CD4-positive, alpha-beta T cell treated with Interleukin-17A for 4 hours (primary cell): Measurements from ENCODE around the gene PLIN1.

Source experiments
- DNase-seq: peaks from one replicate; pipeline ENCODE4 v3.0.0-alpha.2; 2020; ENCODE audit warnings: mixed read lengths

Gene PLIN1

DNA sequence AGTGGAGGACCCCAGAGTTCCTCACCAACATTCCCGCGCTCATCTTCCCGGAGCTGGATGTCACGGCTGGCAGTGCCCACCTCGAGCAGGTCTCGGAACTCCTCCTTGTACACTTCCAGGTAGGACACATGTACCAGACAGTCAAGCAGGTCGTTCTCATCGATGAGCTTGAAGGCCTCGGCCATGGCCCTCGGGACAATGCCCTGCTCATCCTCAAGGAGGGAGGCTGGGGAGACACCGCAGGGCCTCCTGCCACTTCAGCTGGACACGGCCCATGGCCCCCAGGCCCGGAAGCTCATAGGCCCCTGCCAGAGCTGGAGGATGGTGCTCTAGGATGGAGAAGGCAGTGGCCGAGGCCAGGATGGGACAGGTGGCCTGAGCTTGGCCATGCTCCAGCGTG is 29.5 kb downstream of the PLIN1 start:
- no peak for DNase-seq

DNA sequence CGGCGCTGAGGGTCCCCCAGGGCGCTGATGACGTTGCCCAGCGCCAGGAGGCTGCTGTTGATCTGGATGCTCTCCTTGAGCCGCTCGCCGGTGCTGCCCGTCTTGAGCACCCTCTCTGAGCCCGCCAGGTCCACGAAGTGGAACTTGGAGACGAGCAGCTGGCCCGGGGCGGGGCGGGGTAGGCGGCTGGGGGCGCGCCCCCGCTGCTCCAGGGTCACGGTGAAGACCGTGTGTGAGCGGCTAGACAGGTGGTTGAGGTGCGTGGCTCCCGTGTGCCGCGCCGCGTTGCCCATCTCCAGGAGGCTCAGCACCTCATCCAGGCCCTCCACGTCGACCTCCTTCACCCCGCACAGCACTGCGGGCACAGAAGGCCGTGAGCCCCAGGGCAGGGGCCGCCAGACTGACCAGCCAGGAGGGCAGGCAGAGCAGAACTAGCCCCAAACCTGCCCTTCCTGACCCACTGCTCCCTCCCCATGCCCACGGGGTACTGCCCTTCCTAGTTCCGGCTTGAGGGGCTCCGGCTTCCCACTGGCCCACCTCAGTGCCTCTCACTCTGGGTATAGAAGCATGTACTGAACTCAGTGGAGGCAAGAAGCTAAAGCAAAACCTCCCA is 30.0 kb downstream of the PLIN1 start:
- no peak for DNase-seq

DNA sequence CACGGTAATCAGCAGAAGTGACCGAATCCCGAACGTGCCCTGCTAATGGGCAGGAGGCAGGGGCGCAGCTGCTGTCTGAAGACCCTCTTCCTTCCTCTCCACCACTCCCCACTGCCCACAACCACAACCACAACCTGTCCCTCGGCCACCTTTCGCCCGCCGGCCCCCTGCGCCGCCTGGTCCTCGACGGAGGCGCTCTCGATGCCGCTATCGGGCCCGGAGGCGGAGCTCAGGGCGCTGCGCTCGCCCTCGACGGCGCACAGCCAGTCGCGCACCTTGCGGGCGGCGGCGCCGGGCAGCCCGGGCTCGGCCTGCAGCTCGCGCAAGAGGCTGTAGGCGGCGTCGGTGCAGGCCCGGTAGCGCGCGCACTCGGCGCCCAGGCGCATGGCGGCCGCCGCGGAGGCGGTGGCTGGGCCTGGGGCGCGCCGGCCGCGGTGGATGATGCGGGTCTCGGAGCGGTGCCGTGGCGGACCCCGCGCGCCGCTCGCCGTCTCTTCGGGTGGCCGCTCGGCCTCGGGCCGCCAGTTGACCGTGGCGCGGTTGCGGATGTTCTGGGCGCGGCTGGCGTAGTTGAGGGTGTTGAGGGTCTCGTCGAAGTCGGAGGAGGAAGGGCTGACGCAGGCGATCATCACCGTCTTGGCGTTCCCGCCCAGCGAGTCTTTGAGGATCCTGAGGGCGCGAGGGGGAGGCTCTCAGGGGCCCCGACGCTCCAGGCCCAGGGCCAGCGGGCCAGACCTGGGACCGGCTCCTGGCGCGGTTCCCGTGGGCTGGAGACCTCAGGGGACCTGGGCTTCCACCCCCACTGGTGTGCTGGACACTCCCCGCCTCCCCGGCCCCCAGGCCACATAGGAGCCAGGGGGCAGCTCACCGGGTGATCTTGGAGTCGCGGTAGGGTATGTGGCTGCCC is 30.8 kb downstream of the PLIN1 start:
- DNase-seq, result no peak

DNA sequence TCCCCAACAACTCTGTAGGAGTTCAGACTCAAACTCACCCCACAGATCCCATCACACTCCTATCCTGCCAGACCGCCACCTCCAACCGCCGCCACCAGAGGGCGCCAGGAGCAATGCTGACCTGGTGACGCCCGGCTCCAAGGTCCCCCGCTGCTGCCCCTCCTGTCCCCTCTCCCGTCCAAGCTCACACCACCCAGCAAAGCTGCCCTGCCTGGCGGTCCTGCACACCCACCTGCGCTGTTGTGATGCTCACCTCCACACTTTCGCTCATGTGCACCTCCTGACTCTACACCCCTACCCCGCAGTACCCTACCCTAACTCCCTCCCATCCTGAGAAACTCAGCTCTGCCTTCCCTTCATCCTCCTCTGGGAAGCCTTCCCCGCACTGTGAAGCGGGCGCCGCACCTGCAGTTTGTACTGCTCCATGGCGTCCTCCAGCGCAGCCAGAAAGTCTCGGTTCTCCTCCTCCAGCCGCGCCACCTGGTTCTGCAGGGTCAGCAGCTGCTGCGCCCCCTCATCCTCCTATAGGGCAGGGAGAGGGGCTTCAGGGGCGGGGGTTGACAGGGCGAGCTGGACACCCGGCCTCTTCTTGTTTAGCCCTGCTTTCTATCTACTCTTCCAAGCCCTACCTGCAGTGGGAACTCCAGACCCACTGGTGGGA is 31.8 kb downstream of the PLIN1 start:
- peak; percentile 63 for DNase-seq

DNA sequence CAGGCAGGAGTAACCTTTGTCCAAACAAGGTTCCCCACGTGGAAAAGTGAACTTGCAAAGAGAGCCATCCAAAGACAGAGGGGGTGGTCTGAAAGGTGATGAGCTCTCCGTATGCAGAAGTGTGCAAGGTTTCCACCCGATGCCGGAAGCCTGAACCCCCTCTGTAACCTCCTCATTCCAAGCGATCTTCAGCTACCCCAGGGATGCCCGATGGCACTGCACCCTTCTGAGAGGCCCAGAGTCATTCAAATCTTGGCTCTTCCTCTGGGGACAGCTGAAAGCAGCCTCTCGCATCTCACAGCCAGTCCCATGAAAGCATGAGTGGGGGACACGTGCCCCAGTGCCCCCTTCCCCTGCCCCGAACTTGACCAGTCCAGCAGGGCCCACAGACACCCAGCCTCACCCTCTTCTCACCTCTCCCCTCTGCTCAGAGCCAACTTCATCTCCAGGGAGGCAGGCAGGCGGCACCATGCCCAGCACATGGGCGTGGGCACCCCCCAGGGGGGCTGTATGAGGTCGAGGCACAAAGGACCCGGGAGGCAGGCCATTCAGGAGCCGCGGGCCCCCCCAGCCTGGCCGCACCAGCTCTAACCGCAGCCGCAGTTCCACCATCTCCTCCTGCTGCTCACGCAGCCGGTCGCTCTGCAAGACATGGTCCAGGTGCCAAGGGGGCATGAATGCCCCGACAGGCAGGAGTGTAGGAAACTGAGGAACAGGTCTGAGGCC is 32.6 kb downstream of the PLIN1 start:
- no peak for DNase-seq

DNA sequence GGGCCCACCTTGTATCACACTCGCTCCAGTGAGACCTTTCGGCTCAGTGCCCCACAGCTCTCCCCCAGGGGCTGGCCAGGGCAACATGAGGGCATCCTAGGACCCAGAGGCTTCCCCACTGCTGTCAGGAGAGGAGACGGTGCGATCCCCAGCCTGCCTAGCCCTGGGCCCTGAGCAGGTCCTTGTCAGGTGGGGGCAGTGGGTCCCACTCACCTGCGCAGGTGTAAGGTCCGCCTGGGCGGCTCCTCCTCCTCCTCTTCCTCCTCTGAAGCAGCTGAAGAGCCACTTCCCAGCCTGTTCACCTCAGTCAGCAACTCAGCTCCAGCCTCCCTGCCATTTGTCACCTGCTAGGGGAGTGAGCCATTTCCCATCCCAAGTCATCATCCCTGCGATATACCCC is 33.5 kb downstream of the PLIN1 start:
- DNase-seq, result no peak

DNA sequence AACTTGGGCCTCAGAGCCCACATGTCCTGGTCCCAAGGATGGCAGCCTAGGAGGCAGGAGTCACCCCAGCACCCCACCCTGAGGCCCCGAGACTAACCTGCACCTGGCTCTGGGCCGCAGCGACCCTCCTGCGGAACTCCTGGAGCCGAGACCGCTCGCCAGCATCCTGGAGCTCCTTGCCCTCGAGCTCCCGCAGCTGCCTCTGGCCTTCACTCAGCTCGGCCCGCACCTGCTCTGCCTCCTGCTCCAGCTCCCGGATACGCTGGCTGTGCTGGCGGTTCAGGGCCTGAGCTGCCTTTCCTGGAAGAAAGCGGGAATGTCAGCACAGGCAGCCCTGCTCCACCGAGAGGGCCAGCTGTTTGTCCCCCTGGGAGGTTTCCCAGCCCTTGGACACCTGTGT is 37.1 kb downstream of the PLIN1 start:
- no peak for DNase-seq

DNA sequence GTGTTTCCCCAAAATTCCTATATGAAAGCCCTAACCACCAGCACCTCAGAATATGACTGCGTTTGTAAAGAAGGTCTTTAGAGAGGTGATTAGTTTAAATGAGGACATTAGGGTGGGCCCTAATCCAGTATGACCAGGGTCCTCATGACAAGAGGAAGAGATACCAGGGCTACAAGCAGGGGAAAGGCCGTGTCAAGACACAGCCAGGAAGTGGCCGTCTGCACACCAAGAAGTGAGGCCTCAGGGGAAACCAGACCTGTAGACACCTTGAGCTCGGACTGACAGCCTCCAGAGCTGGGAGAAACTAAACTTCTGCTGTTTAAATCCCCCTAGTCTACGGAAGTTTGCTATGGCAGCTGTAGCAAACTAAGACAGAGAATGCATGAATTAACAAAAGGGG is 38.1 kb downstream of the PLIN1 start:
- no peak for DNase-seq

DNA sequence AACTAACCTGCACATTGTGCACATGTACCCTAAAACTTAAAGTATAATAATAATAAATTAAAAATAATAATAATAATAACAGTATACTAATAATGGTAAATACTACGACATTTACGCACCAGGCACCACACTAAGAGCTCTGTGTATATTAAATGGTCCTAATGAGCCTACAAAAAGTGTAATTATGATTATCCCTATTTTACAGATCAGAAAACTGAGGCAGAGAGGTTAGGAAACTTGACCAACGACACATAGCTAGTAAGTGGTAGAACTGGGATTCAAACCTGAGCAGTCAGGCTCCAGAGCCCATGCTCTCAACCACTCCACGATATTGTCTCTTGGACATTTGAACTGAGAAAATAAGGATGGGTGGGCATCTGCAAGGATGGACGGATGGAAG is 38.9 kb downstream of the PLIN1 start:
- no peak for DNase-seq

DNA sequence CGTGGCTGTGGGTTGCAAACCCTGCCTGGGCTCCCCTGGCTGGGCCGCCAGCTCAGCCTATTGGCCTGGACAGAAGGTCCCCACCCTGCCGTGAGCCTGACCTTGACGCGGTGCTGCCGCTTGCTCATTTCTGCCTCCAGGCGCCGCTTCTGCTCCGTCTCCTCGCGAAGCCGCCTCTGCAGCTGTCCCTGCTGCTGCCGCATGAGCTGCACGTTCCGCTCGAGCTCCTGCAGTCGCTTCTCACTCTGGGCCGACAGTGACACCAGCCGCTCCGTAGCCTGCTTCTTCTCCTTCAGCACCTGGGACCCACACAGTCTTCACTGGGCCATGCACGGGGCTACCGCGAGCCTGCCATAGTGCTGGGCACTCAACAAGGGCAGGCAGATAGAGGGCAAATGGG is 45.6 kb downstream of the PLIN1 start:
- no peak for DNase-seq

DNA sequence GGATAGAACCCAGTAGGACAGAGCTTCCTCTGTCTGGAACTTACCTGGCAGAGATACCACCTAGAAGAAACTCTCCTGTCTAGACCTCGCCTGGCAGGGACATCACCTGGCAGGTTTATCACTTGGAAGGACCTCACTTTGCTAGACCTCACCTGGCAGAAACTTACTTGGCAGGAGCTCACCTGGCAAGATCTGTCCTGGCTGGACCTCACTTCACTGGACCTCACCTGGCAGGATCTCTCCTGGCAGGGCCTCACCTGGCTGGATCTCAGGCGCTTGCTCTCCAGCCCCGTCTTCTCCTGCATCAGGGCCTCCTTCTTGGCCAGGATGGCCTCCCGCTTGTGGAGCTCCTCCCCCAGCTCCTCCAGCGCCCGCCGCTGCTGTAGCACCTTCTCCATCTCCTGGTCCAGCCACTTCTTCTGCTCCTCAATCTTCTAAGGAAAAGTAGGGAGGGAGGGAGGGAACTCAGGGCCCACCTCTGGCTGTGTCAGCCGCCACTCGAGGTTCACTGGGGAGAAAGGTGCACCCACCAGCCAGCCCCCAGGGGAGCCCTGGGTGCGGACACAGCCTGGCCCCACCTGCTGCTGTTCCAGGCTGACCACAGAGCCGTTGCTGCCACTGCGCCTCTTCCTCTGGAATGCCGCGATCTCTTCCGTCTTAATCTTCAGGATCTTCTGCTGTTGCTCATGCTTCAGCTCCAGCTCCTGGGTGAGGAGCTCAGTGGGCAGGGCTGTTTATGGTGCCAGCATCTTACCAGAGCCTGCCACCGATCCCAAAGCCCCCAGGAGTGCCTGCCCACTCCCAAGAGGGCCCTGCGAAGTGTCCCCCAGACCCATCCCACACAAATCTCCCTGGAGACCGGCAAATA is 46.4 kb downstream of the PLIN1 start:
- DNase-seq, result no peak

DNA sequence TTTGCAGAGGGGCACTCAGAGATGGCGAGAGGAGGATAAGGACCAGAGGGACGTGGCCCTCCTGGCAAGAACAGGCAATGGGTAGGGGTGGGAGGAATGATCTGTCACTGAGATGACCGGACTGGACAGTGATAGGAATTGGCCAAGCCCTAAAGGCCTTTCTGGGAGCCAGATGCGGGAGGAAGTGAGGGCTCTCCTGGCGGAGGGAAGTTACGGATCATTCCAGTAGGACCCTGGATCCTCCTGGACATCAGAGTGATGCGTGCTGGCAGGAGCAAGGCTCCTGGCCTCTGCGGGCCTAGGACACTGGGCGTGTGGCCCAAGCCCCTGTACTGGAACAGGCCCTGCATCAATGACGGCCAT is 47.3 kb downstream of the PLIN1 start:
- no peak for DNase-seq

DNA sequence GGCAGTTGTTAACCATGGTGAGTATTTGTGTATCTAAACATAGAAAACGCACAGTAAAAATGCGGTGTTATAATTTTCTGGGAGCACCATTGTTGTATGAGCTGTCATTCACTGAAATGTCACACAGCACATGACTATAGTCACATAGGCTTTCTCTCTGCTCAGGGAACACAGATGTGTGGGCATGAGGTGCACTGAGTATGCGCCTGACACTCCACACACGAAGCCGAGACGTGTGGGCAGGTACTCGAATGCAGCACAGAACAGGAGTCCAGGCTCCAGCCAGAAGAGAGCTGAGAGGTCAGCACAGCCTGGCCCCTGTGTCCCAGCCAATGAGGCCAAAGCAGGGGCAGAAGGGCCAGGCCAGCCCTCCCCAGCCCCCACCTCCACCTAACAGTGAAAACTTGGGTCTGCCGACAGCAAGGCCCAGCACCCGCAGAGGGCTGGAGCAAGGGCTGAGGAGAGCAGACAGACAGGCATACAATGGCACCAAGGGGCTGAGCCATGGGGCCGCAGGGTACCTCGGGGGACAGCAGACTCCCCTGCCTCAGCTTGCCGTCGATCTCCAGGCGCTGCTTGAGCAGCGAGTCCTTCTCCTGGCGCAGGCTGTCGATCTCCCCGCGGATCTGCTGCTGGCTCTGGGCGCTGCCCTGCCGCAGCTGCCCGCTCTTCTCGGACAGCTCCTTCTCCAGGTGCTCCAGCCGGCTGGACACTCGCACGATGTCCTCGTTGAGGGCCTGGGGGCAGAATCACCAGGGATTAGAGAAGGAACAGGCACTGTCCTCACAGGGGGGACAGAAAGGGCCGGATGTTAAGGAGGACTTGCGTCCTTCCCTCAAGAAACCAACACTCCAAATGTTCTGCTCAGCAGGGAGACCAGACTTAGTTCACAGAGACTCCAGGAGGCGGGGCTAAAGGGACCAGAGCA is 47.9 kb downstream of the PLIN1 start:
- DNase-seq, result no peak

DNA sequence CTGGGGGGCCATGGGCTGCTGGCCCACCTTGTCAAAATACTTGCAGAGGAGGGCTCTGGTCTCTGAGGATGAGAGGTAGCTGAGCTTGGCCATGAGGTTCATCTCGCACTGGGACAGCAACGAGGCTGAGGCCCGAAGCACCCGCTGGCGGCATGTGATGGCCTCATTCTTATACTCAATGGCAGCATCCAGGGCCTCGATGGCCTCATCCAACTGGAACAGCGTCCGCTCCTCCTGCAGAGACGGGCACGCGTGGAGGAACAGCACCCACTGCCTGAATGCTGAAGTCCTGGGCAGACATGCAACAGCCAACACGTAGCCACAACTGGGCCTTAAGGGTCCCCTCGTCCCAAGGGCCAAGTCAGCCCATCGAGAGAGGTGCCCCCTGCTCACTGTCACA is 48.9 kb downstream of the PLIN1 start:
- no peak for DNase-seq

DNA sequence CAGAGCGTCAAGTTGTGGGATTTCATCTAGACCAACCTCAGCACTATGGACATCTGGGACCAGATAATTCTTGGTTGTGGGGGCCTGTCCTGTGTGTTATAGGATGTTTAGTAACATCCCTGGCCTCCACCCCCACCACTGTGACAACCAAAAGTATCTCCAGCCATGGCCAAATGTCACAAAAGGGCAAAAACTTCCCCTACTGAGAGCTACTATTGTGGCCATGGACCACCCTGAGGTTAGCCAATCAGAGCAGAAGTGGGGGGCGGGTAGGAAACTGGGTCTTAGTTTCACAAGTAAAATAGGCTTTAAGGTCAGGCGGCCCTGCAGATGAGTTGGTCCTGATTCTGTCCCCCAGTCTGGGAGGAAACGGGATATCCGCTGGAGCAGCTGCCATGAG is 49.3 kb downstream of the PLIN1 start:
- no peak for DNase-seq

DNA sequence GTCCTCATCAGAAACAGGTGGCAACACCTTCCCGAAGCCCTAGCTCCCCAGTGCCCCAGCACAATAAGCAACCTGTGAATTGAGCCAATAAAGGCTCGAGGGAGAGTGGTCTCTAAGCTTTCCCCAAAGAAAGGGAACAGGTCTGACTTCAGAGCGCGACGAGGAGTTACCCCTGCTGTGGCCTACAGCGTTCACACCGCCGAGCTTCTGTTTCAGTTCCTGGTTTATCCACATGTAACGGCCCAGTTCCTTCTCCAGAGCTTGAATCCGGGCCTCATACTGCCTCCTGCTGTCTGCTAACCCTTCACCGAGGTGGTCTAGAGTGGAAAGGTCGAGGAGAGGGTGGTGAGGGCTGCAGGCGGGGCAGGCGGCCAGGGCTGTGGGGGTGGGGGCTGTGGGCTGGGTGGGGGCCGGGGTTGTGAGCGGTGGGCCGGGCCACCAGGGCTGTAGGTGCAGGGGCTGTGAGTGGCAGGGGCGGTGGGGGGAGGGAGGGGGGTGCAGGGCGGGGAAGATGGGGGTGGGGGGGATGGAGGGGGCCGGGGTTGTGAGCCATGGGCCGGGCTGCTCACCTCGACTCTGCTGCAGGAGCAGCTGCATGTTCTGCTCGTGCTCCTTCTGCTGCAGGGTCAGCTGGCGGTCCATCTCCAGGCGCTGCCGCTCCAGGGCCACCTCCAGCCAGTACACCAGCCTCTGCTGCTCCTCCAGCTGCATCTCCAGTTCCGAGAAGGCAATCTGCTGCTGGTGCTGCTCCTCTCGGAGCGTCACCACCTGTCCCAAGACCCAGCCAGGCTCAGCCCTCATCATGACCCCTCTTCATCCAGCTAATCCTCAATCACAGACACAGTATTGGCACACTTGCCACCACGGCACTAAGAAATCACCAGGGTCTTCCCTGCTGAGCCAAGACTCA is 50.1 kb downstream of the PLIN1 start:
- no peak for DNase-seq

DNA sequence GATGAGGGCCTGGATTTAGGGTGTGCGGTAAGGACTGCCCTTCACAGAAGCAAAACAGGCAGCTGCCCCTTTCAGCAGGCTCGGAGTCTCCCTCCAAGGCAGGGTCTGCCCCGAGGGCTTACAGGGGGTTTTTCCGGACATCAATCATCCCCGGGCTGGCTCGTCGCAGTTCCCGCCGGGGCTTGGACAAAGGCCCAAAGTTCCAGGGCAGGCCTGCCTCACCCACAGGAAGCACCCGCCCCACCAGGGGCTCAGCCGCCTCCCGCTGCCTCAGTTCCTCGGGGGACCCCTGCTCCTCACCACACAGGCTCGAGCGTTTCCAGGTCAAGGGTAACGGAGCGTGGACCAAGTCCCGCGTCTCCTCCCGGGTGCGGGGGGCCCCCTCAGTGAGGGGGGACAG is 50.9 kb downstream of the PLIN1 start:
- DNase-seq, result no peak

DNA sequence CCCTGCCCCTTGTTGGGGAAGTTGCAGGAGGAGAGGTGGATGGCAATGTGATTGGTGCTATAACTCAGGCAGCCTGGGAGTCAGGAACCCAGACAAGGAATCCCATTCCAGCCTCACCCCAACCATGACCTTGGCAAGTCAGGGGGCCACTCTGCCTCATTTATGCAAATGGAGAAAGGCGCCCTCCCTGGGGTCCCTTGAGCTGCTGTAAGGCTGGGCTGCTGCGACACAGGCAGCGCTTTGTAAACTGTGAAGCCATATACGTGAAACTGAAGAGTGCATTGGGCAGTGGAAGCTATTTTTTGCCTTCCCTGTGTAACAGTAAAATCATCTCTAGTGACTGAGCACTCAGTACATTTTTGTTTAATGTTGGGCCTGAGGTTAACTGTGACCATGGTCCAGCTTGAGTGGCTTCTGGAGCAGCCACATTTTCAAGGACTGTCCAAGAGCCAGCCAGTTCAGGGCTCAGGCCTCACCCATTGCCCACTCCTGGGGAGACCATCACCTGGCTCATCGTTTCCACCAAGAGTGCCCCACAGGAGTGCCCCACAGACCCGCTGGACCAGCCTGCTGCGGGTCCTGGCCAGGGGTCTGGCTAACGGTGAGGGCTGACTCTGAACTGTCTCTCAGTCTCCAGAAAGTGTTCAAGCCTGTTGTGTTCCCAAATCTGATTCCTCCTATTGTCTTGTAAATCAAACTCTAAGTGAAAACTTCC is 51.8 kb downstream of the PLIN1 start:
- DNase-seq, result no peak

DNA sequence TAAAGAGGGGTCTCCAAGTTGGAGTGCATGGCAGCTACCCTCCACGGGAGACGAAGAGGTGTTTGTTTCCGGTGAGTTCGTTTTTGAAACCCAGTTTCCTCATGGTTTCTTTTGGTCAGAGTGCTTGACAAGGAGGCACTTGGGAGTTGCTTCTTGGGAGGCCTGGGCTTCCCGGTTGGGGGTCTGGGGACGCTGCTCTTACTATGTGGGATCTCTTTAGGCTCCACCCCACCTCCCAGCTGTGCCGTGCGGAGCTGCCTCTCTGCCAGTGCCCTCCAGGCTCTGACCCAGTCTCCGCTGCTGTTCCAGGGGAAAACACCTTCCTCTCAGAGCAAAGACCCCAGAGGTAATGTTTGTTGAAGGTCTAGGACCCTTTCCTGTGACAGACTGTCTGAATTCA is 53.5 kb downstream of the PLIN1 start:
- DNase-seq, result no peak

DNA sequence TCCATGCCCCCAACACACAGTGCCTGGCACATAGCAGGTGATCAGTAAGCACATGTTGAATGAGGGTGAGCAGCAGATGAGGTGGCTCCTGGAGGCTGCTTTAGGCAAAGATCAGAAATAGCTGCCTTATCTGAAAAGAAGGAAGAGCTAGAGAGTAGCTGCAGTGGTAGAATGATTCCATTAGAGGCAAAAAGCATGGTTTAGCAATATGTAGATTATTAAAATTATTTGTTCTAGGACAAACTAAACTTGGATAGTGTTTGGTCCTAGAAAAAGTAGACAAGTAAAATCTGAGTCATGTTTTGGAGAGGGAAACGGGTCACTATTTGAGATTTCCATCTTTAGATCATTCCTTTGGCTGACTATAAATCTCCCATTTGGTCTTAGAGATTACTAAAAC is 56.0 kb downstream of the PLIN1 start:
- DNase-seq, result no peak
